ENCODE data around the gene TMEM117. TPM values are rescaled to one million over a fixed set of nuclear protein-coding genes. Genes with fewer than 3 reads are reported as not detected.

Gene TMEM117
- total and polyA plus RNA-seq, 2 donors (not counting 1 experiment from before 2014, with no cell fraction given) = 2.0 to 10.4 TPM

GRCh38 chr12:43982544-43982943 lies 146.7 kb downstream of the TMEM117 start:
- no CpG with 5 or more reads among the region's 2 CpGs for WGBS (ENCODE audit: insufficient coverage)
- Mint-ChIP-seq H3K4me3 (no peak overlapping the region), H3K9me3 (ENCODE audit: insufficient read depth) (peaks cover 6% of the 10 kb centered on the region), H3K27me3 (no peaks in the 10 kb centered on the region), H3K27ac (no peak overlapping the region), H3K4me1 (no peaks in the 10 kb centered on the region)
- ATAC-seq (ENCODE audit: low read depth) (no peak), DNase-seq (no peak)
- H3K27ac ChIP-seq (ENCODE audit: low read length in 2 of 2) = no peak overlapping the region
- H3K36me3 ChIP-seq (replicated peaks in 1 of 2; ENCODE audit: control extremely low read depth in 1 of 2, control insufficient read depth in 1 of 2, extremely low read depth in 1 of 2, insufficient read depth in 2 of 2, low read length in 1 of 2) = no peaks in the 10 kb centered on the region
- H3K4me1 ChIP-seq (ENCODE audit: control insufficient read depth in 2 of 2, insufficient read depth in 2 of 2, low read length in 2 of 2) = no peaks in the 10 kb centered on the region
- H3K4me3 ChIP-seq (ENCODE audit: control extremely low read depth in 1 of 5, extremely low read depth in 1 of 5, insufficient read depth in 1 of 5, low read depth in 2 of 5, low read length in 4 of 5) = no peak overlapping the region
- POLR2A ChIA-PET = no interaction called here
- H3K9me3 ChIP-seq (ENCODE audit: control extremely low read depth in 1 of 3, control insufficient read depth in 2 of 3, insufficient read depth in 1 of 3, low read length in 2 of 3) = peaks cover 0 to 5% (median 4%) of the 10 kb centered on the region in 3 donors
- TF ChIP-seq CTCF (IDR thresholded peaks at IDR 0.05) (no peak), EZH2 (IDR thresholded peaks at IDR 0.05; ENCODE audit: borderline replicate concordance, insufficient read depth, low read depth, low read length, poor library complexity, severe bottlenecking) (no peak)
- CTCF ChIA-PET = no interaction called here
- intact Hi-C loops (cut with micrococcal nuclease) = no loop called here
- no peak overlapping the region for H2AFZ ChIP-seq (ENCODE audit: insufficient read depth, low read depth, low read length, poor library complexity, severe bottlenecking)
- no peak overlapping the region for H3K9ac ChIP-seq (ENCODE audit: low read length)
- no peaks in the 10 kb centered on the region for H3K27me3 ChIP-seq (replicated peaks in 1 of 4; ENCODE audit: control extremely low read depth in 1 of 4, control insufficient read depth in 3 of 4, insufficient read depth in 4 of 4, low read length in 3 of 4)
- H3K79me2 ChIP-seq (ENCODE audit: control insufficient read depth, insufficient read depth, low read length) = no peaks in the 10 kb centered on the region
- no peaks in the 10 kb centered on the region for H4K20me1 ChIP-seq (ENCODE audit: control insufficient read depth, insufficient read depth, low read length, poor library complexity, severe bottlenecking)
- H3K4me2 ChIP-seq (replicated peaks; ENCODE audit: low read depth, low read length, poor library complexity, severe bottlenecking) = no peak overlapping the region

GRCh38 chr12:43988838-43989560 lies 153.1 kb downstream of the TMEM117 start:
- Histone ChIP-seq H3K27ac (ENCODE audit: low read length in 2 of 2) (no peak overlapping the region), H2AFZ (ENCODE audit: insufficient read depth, low read depth, low read length, poor library complexity, severe bottlenecking) (no peak overlapping the region), H3K9me3 (ENCODE audit: control extremely low read depth in 1 of 3, control insufficient read depth in 2 of 3, insufficient read depth in 1 of 3, low read length in 2 of 3) (no peaks in the 10 kb centered on the region), H3K36me3 (replicated peaks in 1 of 2; ENCODE audit: control extremely low read depth in 1 of 2, control insufficient read depth in 1 of 2, extremely low read depth in 1 of 2, insufficient read depth in 2 of 2, low read length in 1 of 2) (no peaks in the 10 kb centered on the region), H3K27me3 (replicated peaks in 1 of 4; ENCODE audit: control extremely low read depth in 1 of 4, control insufficient read depth in 3 of 4, insufficient read depth in 4 of 4, low read length in 3 of 4) (no peaks in the 10 kb centered on the region), H4K20me1 (ENCODE audit: control insufficient read depth, insufficient read depth, low read length, poor library complexity, severe bottlenecking) (no peaks in the 10 kb centered on the region), H3K4me2 (replicated peaks; ENCODE audit: low read depth, low read length, poor library complexity, severe bottlenecking) (no peak overlapping the region), H3K4me3 (ENCODE audit: control extremely low read depth in 1 of 5, extremely low read depth in 1 of 5, insufficient read depth in 1 of 5, low read depth in 2 of 5, low read length in 4 of 5) (no peak overlapping the region), H3K9ac (ENCODE audit: low read length) (no peak overlapping the region), H3K79me2 (ENCODE audit: control insufficient read depth, insufficient read depth, low read length) (no peaks in the 10 kb centered on the region), H3K4me1 (ENCODE audit: control insufficient read depth in 2 of 2, insufficient read depth in 2 of 2, low read length in 2 of 2) (no peaks in the 10 kb centered on the region)
- WGBS (ENCODE audit: insufficient coverage) = no CpG with 5 or more reads among the region's 5 CpGs
- DNase-seq (no peak), ATAC-seq (ENCODE audit: low read depth) (no peak)
- Mint-ChIP-seq H3K4me3 (no peak overlapping the region), H3K27ac (no peak overlapping the region), H3K9me3 (ENCODE audit: insufficient read depth) (no peaks in the 10 kb centered on the region), H3K4me1 (peaks cover 6% of the 10 kb centered on the region), H3K27me3 (no peaks in the 10 kb centered on the region)
- no peak for TF ChIP-seq EZH2 (IDR thresholded peaks at IDR 0.05; ENCODE audit: borderline replicate concordance, insufficient read depth, low read depth, low read length, poor library complexity, severe bottlenecking)
- TF ChIP-seq CTCF (IDR thresholded peaks at IDR 0.05) = no peak
- ChIA-PET POLR2A (no interaction called here), CTCF (interaction anchor here (0.6 kb wide), 1 partner anchor 941 kb away, joined by 3 read pairs; no protein-coding TSS in a partner anchor)
- intact Hi-C loops (cut with micrococcal nuclease) = no loop called here

Data from B cell (primary cell).